Epithelial cell of esophagus (primary cell): Measurements from ENCODE around the gene ZNF333.

Experiments
- DNase-seq: peaks from one replicate; pipeline ENCODE4 v3.0.0; 2010; ENCODE audit warnings: low read depth
- H3K4me3 ChIP-seq: 2 replicates; pipeline ENCODE4 v1.5.1; 2011; ENCODE audit warnings: mild to moderate bottlenecking, low read length, control low read depth
- TF ChIP-seq, protein P1 (sequence below): IDR thresholded peaks from 2 replicates; pipeline ENCODE4 v1.5.1; 2011; ENCODE audit warnings: low read depth, mild to moderate bottlenecking, low read length, control low read depth, inconsistent platforms; ENCODE audit not compliant: insufficient read depth; ENCODE audit errors: missing control alignments

Gene ZNF333

DNA sequence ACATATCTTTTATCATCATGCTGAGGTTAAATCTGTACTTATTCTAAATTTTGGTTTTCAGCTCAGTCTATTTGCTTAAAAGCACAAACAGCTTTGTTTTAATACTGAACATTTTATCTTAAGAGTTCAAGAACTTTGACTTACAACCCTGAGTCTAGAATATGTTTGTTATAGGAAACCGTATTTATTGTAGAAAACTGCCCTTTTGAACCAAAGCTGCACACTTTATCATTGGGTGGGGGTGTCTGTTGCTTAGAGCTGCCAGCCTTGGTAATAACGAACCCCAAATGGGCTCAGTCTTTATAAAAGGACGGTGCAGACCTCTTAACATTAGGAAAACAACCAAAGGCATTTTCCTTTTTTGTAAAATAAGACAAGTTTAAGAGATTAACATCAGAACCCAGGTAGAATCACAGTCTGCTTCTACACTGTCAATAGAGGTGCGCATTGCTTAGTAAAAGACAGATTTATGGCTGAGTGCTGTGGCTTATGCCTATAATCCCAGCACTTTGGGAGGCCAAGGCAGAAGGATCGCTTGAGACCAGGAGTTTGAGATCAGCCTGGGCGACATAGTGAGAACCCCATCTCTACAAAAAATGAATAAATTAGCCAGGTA, 29.9 kb upstream of the ZNF333 start:
- no peak overlapping the region for H3K4me3 ChIP-seq
- TF ChIP-seq, protein P1, sequence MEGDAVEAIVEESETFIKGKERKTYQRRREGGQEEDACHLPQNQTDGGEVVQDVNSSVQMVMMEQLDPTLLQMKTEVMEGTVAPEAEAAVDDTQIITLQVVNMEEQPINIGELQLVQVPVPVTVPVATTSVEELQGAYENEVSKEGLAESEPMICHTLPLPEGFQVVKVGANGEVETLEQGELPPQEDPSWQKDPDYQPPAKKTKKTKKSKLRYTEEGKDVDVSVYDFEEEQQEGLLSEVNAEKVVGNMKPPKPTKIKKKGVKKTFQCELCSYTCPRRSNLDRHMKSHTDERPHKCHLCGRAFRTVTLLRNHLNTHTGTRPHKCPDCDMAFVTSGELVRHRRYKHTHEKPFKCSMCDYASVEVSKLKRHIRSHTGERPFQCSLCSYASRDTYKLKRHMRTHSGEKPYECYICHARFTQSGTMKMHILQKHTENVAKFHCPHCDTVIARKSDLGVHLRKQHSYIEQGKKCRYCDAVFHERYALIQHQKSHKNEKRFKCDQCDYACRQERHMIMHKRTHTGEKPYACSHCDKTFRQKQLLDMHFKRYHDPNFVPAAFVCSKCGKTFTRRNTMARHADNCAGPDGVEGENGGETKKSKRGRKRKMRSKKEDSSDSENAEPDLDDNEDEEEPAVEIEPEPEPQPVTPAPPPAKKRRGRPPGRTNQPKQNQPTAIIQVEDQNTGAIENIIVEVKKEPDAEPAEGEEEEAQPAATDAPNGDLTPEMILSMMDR, result no peak
- DNase-seq, result no peak

DNA sequence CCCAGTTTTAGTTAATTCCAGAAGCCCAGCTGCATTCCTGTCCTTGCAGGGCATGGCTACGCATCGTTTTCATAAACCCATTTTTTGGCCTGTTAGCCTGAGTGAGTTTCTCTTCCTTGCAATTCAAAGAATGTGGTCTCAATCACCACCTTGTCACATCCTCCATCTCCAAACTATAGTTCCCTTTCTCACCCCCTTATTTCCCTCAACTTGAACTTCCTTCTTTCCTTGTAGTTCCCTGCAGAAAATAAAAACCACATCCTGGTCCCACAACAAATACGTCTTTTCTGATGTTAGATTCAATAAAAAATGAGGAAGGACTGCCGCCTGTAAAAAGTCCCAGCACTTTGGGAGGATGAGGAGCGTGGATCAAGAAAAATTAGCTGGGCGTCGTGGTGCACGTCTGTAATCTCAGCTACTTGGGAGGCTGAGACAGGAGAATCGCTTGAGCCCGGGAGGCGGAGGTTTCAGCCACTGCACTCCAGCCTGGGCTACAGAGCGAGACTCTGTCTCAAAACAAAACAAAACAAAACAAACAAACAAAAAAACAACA, 28.4 kb upstream of the ZNF333 start:
- H3K4me3 ChIP-seq, result no peak overlapping the region
- no peak for DNase-seq

DNA sequence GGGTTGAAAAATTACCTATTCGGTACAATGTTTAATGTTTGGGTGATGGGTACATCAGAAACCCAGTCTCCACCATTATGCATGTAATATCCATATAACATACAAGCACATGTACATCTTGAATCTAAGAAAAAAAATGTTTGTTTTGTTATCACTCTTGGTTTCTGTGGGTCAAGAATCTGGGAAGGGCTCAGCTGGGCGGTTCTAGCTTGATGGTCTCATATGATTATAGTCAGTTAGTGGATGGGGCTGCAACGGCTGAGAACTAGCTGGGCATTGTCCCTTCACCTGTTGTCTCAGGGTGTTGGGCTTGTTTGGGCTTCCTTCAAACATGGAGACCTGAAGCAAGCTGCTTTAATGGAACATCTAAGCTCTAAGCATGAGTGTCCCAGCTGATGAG, 19.9 kb upstream of the ZNF333 start:
- H3K4me3 ChIP-seq, result no peak overlapping the region
- DNase-seq, result no peak
- TF ChIP-seq, protein P1, result no peak

More for the DNA sequence above, 28.4 kb upstream of the ZNF333 start:
- TF ChIP-seq, protein P1, result no peak

DNA sequence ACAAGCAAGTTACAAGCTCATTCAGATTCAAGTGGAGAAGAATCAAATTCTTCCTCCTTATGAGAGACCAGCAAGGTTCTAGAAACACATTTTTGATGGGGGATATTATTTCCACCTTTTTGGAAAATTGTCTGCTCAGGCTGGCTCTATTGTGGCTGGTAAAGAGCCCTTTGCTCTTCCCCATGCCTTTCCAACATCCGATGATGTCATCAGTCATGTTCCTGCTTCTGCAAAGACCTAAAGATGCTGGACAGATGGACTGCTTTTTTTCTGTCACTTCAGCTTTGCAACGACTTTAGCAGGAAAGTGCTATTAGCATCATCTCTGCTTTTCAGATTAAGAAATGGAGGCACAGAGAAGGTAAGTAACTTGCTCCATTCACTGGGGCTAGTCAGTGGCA, 19.4 kb upstream of the ZNF333 start:
- DNase-seq, result no peak
- TF ChIP-seq, protein P1, result no peak
- no peak overlapping the region for H3K4me3 ChIP-seq

DNA sequence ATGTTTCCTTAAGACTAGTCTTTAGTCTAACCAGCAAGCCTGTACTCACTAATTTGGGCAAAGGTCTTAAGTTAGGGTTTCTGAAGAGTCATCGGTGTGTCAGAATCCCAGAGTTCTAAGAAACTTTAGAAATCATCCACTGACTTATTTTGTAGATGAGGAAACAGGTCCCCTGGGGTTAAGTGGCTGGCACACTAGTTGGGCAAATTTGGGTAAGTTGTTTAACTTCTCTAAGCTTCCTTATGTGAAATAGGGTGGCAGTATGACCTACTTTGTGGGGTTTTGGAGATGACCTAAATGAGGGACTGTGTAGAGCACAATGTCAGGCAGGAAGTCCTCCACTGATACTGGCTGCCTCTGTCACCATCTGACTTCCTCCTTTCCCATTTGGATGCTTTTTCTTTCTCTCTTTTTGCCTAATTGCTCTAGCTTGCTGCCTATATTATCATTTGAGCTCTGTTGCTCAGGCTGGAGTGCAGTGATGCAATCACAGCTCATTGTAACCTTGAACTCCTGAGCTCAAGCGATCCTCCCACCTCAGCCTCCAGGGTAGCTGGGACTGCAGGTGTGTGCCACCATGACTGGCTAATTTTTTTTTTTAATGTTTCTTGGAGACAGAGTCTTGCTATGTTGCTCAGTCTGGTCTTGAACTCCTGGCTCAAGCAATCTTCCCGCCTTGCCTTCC, 17.5 kb upstream of the ZNF333 start:
- TF ChIP-seq, protein P1, result no peak
- H3K4me3 ChIP-seq, result no peak overlapping the region
- DNase-seq, result no peak

DNA sequence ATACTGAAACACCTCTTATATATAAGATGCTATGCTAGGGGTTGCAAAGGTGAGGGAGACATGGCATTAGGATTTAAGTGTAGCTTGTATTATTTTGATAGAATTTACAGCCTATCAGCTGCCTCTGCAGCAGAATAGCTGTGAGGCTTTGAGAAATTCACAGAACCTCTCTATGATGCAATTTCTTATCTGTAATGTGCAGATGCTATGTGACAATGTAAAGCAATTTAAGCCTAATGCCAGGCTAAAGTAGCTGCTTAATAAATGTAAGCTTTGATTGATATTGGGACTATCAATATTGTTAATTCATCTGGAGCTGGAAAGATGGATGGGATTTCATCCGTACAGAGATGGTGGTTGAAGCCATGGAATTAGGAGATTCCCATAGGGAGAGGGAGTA, 16.8 kb upstream of the ZNF333 start:
- no peak overlapping the region for H3K4me3 ChIP-seq
- DNase-seq, result no peak
- TF ChIP-seq, protein P1, result no peak
